H1 (cell line): ENCODE results near the gene BNIP5. TPM values are rescaled to one million over a fixed set of nuclear protein-coding genes. Genes with fewer than 3 reads are reported as not detected.

ENCODE experiments used
- CTCF ChIA-PET: fragments of 300-600 bp; sonication (Branson Sonifier 250); formaldehyde crosslinking; loops from one replicate; lab custom pipeline; 2021; ENCODE audit not compliant: partially characterized antibody; lab: Charles Lee
- POLR2A ChIA-PET: fragments of 300-600 bp; sonication (Branson Sonifier 250); formaldehyde crosslinking; loops from one replicate; lab custom pipeline; 2021; ENCODE audit warnings: inconsistent platforms; ENCODE audit not compliant: partially characterized antibody; lab: Charles Lee
- DNase-seq, 2 experiments: peaks; one replicate each; pipeline versions ENCODE4 v3.0.0 to v3.0.0-alpha.2; 2010 to 2022; ENCODE audit warnings: low spot score in 2 of 2, low read depth in 1 of 2, mixed read lengths in 1 of 2
- FAIRE-seq: peaks from 2 replicates; lab custom pipeline; 2011; peaks lifted over from hg19 to GRCh38; lab: Jason Lieb, UNC
- H2AFZ ChIP-seq: 2 replicates; pipeline ENCODE4 v1.8.1; 2012; ENCODE audit warnings: low read length, inconsistent platforms
- H2AK5ac ChIP-seq: 2 replicates; pipeline ENCODE4 v1.6.1; 2013; ENCODE audit warnings: low read depth, low read length
- H2BK120ac ChIP-seq: replicated peaks from 2 replicates; pipeline ENCODE3; 2013; ENCODE audit warnings: low read depth, low read length, inconsistent platforms
- H2BK12ac ChIP-seq: 2 replicates; pipeline ENCODE4 v1.6.1; 2013; ENCODE audit warnings: low read depth, low read length
- H2BK15ac ChIP-seq: 2 replicates; pipeline ENCODE4 v1.6.1; 2013; ENCODE audit warnings: low read length
- H2BK20ac ChIP-seq: 2 replicates; pipeline ENCODE4 v1.6.1; 2013; ENCODE audit warnings: low read length
- H2BK5ac ChIP-seq: 2 replicates; pipeline ENCODE4 v1.6.1; 2013; ENCODE audit warnings: low read depth, low read length
- H3K14ac ChIP-seq: 2 replicates; pipeline ENCODE4 v1.6.1; 2013; ENCODE audit warnings: inconsistent platforms; ENCODE audit not compliant: insufficient read length
- H3K18ac ChIP-seq: 2 replicates; pipeline ENCODE4 v1.6.1; 2013; ENCODE audit warnings: low read length; ENCODE audit errors: extremely low read depth
- H3K23ac ChIP-seq: 2 replicates; pipeline ENCODE4 v1.6.1; 2013; ENCODE audit warnings: inconsistent platforms; ENCODE audit not compliant: insufficient read length
- H3K23me2 ChIP-seq: 2 replicates; pipeline ENCODE4 v1.6.1; 2013; ENCODE audit warnings: low read depth, low read length
- H3K27ac ChIP-seq: 2 replicates; pipeline ENCODE4 v1.6.1; 2011; ENCODE audit warnings: low read depth, low read length, inconsistent platforms
- H3K27me3 ChIP-seq, 4 experiments: replicated peaks in 1 of 4; 1 replicate in 1 of 4; 2 replicates in 3 of 4; pipeline versions ENCODE4 v1.6.1 to v1.8.1; 2011 to 2013; ENCODE audit warnings: low read length in 3 of 4, mild to moderate bottlenecking in 3 of 4, inconsistent platforms in 2 of 4, mixed read lengths in 2 of 4, moderate library complexity in 1 of 4; ENCODE audit not compliant: control insufficient read depth in 3 of 4, insufficient read depth in 3 of 4; ENCODE audit errors: extremely low read depth in 1 of 4
- H3K36me3 ChIP-seq, 4 experiments: 2 replicates each; pipeline versions ENCODE4 v1.6.1 to v1.8.1; 2011 to 2013; ENCODE audit warnings: mild to moderate bottlenecking in 4 of 4, low read length in 3 of 4, moderate library complexity in 2 of 4, control low read depth in 1 of 4, inconsistent platforms in 1 of 4; ENCODE audit not compliant: insufficient read depth in 4 of 4, control insufficient read depth in 2 of 4
- H3K4ac ChIP-seq: replicated peaks from 2 replicates; pipeline ENCODE3; 2013; ENCODE audit warnings: low read length, low read depth, mixed read lengths, inconsistent platforms; ENCODE audit not compliant: insufficient read length
- H3K4me1 ChIP-seq, 4 experiments: replicated peaks in 1 of 4; 1 replicate in 1 of 4; 2 replicates in 3 of 4; pipeline versions ENCODE4 v1.6.1 to v1.8.1; 2011 to 2013; ENCODE audit warnings: low read length in 3 of 4, inconsistent platforms in 2 of 4, mixed read lengths in 1 of 4; ENCODE audit not compliant: insufficient read depth in 4 of 4, control insufficient read depth in 3 of 4
- H3K4me2 ChIP-seq, 2 experiments: 2 replicates each; pipeline versions ENCODE4 v1.6.1 to v1.8.1; 2011 to 2013; ENCODE audit warnings: low read depth in 2 of 2, low read length in 2 of 2, control low read depth in 1 of 2, inconsistent platforms in 1 of 2, mild to moderate bottlenecking in 1 of 2; ENCODE audit not compliant: insufficient read depth in 1 of 2
- H3K4me3 ChIP-seq, 4 experiments: fragments of 200-600, 300-600 bp in 1 of 4; sonication (generic), shearing (Covaris generic), sonication (Bioruptor Twin) in 1 of 4; 2 replicates each; pipeline versions ENCODE4 v1.5.1 to v1.8.1; 2011 to 2016; ENCODE audit warnings: low read length in 4 of 4, low read depth in 3 of 4, control low read depth in 2 of 4, inconsistent platforms in 2 of 4, mild to moderate bottlenecking in 2 of 4, mixed read lengths in 1 of 4, moderate library complexity in 1 of 4; ENCODE audit not compliant: insufficient read depth in 2 of 4; ENCODE audit errors: extremely low read depth in 1 of 4
- H3K56ac ChIP-seq: replicated peaks from 2 replicates; pipeline ENCODE3; 2013; ENCODE audit warnings: low read depth, mild to moderate bottlenecking, mixed read lengths, low read length, inconsistent platforms; ENCODE audit not compliant: insufficient read length
- H3K79me1 ChIP-seq: 2 replicates; pipeline ENCODE4 v1.6.1; 2013; ENCODE audit warnings: low read depth, low read length, control low read depth
- H3K79me2 ChIP-seq, 2 experiments: 2 replicates each; pipeline versions ENCODE4 v1.6.1 to v1.8.1; 2012 to 2013; ENCODE audit warnings: low read length in 2 of 2, mild to moderate bottlenecking in 2 of 2, inconsistent platforms in 1 of 2; ENCODE audit not compliant: insufficient read depth in 2 of 2, control insufficient read depth in 1 of 2
- H3K9ac ChIP-seq, 4 experiments: replicated peaks in 1 of 4; 1 replicate in 1 of 4; 2 replicates in 3 of 4; pipeline versions ENCODE4 v1.6.1 to v1.8.1; 2011 to 2013; ENCODE audit warnings: low read depth in 3 of 4, low read length in 3 of 4, control low read depth in 2 of 4, mild to moderate bottlenecking in 2 of 4, moderate library complexity in 2 of 4, inconsistent platforms in 1 of 4; ENCODE audit errors: extremely low read depth in 1 of 4
- H3K9me3 ChIP-seq, 2 experiments: 2 replicates each; pipeline versions ENCODE4 v1.6.1 to v1.8.1; 2012 to 2013; ENCODE audit warnings: mild to moderate bottlenecking in 2 of 2, moderate library complexity in 2 of 2, control low read depth in 1 of 2, inconsistent platforms in 1 of 2, low read depth in 1 of 2, low read length in 1 of 2, mixed read lengths in 1 of 2; ENCODE audit not compliant: insufficient read depth in 2 of 2
- H4K20me1 ChIP-seq, 2 experiments: replicated peaks in 1 of 2; 2 replicates each; pipeline versions ENCODE3 to v1.8.1; 2011 to 2013; ENCODE audit warnings: inconsistent platforms in 2 of 2, low read length in 2 of 2, mild to moderate bottlenecking in 1 of 2; ENCODE audit not compliant: insufficient read depth in 2 of 2, control insufficient read depth in 1 of 2
- H4K5ac ChIP-seq: 2 replicates; pipeline ENCODE4 v1.6.1; 2013; ENCODE audit warnings: low read length, low read depth, mixed read lengths, inconsistent platforms; ENCODE audit not compliant: insufficient read length
- H4K8ac ChIP-seq: 2 replicates; pipeline ENCODE4 v1.8.0; 2013; ENCODE audit warnings: mild to moderate bottlenecking, moderate library complexity, low read length, inconsistent platforms; ENCODE audit not compliant: insufficient read depth; ENCODE audit errors: extremely low read depth
- H4K91ac ChIP-seq: replicated peaks from 2 replicates; pipeline ENCODE3; 2013; ENCODE audit warnings: low read length, mixed read lengths, inconsistent platforms; ENCODE audit not compliant: insufficient read length
- ASH2L ChIP-seq: fragments of 200-600, 300-600 bp; sonication (generic); IDR thresholded peaks from one replicate; pipeline ENCODE4 v1.7.1; 2017; ENCODE audit warnings: low read length
- WGBS, 2 experiments: shearing (Covaris generic) in 1 of 2; methylation state at CpG; one replicate each; pipeline versions ENCODE4 v1.1.6 to v1.1.7; 2013 to 2015; ENCODE audit warnings: low lambda C conversion rate in 2 of 2, mixed read lengths in 2 of 2, inconsistent platforms in 1 of 2, low coverage in 1 of 2, missing lambda C conversion rate in 1 of 2; ENCODE audit not compliant: insufficient replicate concordance in 2 of 2, insufficient coverage in 1 of 2, insufficient read length in 1 of 2; ENCODE audit errors: extremely low coverage in 1 of 2, missing lambda C conversion rate in 1 of 2; 5-methylcytosine and 5-hydroxymethylcytosine counted together
- polyA plus RNA-seq, 7 experiments: library from polyadenylated mRNA; depleted of rRNA in 3 of 7; stranded (reverse) in 5 of 7; unstranded in 2 of 7; fragments of >200 nt in 5 of 7; fragments of 200-250 nt in 2 of 7; gene quantifications; 1 replicate in 5 of 7; 2 replicates in 1 of 7; 4 replicates in 1 of 7; pipeline versions ENCODE4 v1.2.1 to v1.2.3, GENCODE V29; 2011 to 2013; ENCODE audit warnings: missing spikeins in 2 of 7, mixed read lengths in 2 of 7
- total RNA-seq: library from RNA; stranded (reverse); fragmentation: NEBNext Ultra II Directional; extraction: Animal tissue kit (Norgen Biotek cat#: 25700); gene quantifications from 2 replicates; pipeline ENCODE4 v1.2.1, GENCODE V29; 2021

Gene BNIP5
- total and polyA plus RNA-seq, 2 of the 8 experiments (the other 6 are each of a cell fraction or from before 2014, with no cell fraction given): not detected

GRCh38 chr6:36296240-36296639 lies 40.4 kb downstream of the BNIP5 start:
- no peak overlapping the region for H2AFZ ChIP-seq
- no peak overlapping the region for H2BK5ac ChIP-seq
- H3K4me2 ChIP-seq: no peak overlapping the region
- H2BK120ac ChIP-seq: no peak overlapping the region
- H2BK12ac ChIP-seq: no peak overlapping the region
- ChIA-PET CTCF (interaction anchor here (0.6 to 1.5 kb wide), 7 partner anchors 11 to 782 kb away, joined by 3 to 6 read pairs (median 3); no protein-coding TSS in a partner anchor), POLR2A (interaction anchor here (1.6 kb wide), 1 partner anchor 28 kb away, joined by 4 read pairs; no protein-coding TSS in a partner anchor)
- no peaks in the 10 kb centered on the region for H3K36me3 ChIP-seq
- WGBS, 2 experiments: 77% methylated on average over 1 of the region's 1 CpG; no CpG with 5 or more reads in 1 of the 2 experiments
- H3K9ac ChIP-seq: no peak overlapping the region
- TF ChIP-seq ASH2L: no peak
- H3K56ac ChIP-seq: no peak overlapping the region
- no peaks in the 10 kb centered on the region for H3K27me3 ChIP-seq
- no peaks in the 10 kb centered on the region for H3K9me3 ChIP-seq
- H3K18ac ChIP-seq: no peak overlapping the region
- H4K8ac ChIP-seq: no peak overlapping the region
- peaks cover 0 to 1% (median 0%) of the 10 kb centered on the region in 4 experiments; a peak in 1 of 7 replicates for H3K4me1 ChIP-seq
- H4K20me1 ChIP-seq: no peaks in the 10 kb centered on the region
- H3K4me3 ChIP-seq: no peak overlapping the region
- no peaks in the 10 kb centered on the region for H3K79me2 ChIP-seq
- no peaks in the 10 kb centered on the region for H3K79me1 ChIP-seq
- no peak for FAIRE-seq
- H3K23ac ChIP-seq: no peak overlapping the region
- no peak overlapping the region for H3K14ac ChIP-seq
- H3K27ac ChIP-seq: no peak overlapping the region
- no peak for DNase-seq
- H2AK5ac ChIP-seq: no peak overlapping the region
- H3K4ac ChIP-seq: no peak overlapping the region
- no peak overlapping the region for H4K91ac ChIP-seq
- H4K5ac ChIP-seq: no peak overlapping the region
- no peak overlapping the region for H2BK15ac ChIP-seq
- no peak overlapping the region for H2BK20ac ChIP-seq
- no peaks in the 10 kb centered on the region for H3K23me2 ChIP-seq
